Transverse colon (tissue), 4 donors: ENCODE results near the gene LRRC4C. TPM values are rescaled to one million over a fixed set of nuclear protein-coding genes. Genes with fewer than 3 reads are reported as not detected.

Experiments used
- DNase-seq: peaks from one replicate; pipeline ENCODE4 v3.0.0-alpha.2; 2019
- H3K27ac ChIP-seq, 4 donors: fragments of 200-600 bp; sonication (generic); 2 replicates each; pipeline ENCODE4 v1.5.1; 2016 to 2018; ENCODE audit warnings: inconsistent platforms in 4 of 4
- H3K27me3 ChIP-seq: fragments of 200-600 bp; sonication (generic); 2 replicates; pipeline ENCODE4 v1.5.1; 2017; ENCODE audit warnings: inconsistent platforms
- H3K36me3 ChIP-seq, 4 donors: fragments of 200-600 bp; sonication (generic); 2 replicates each; pipeline ENCODE4 v1.5.1; 2017 to 2019; ENCODE audit warnings: inconsistent platforms in 4 of 4
- H3K4me1 ChIP-seq, 4 donors: fragments of 200-600 bp; sonication (generic); 2 replicates each; pipeline ENCODE4 v1.5.1; 2017 to 2020; ENCODE audit warnings: inconsistent platforms in 4 of 4
- H3K4me3 ChIP-seq, 4 donors: fragments of 200-600 bp; sonication (generic); 1 replicate in 1 of 4; 2 replicates in 3 of 4; pipeline versions ENCODE4 v1.5.1 to v1.6.1; 2017 to 2019; ENCODE audit warnings: inconsistent platforms in 4 of 4
- H3K9me3 ChIP-seq, 2 donors: fragments of 200-600 bp; sonication (generic); 2 replicates each; pipeline ENCODE4 v1.5.1; 2017 to 2019; ENCODE audit warnings: inconsistent platforms in 2 of 2
- CTCF ChIP-seq, 5 experiments: fragments of 200-600 bp in 3 of 5; fragments of 450-650 bp in 2 of 5; sonication (generic) in 3 of 5; IDR thresholded peaks; 1 replicate in 2 of 5; 2 replicates in 3 of 5; pipeline ENCODE4 v1.5.1; 2016 to 2017; ENCODE audit warnings: antibody characterized with exemption in 5 of 5, inconsistent platforms in 3 of 5, mild to moderate bottlenecking in 2 of 5, moderate library complexity in 1 of 5
- EP300 ChIP-seq: sonication (generic); formaldehyde crosslinking; IDR thresholded peaks from one replicate; pipeline ENCODE4 v1.6.1; 2017; ENCODE audit warnings: antibody characterized with exemption, low read depth
- POLR2A ChIP-seq: fragments of 450-650 bp; IDR thresholded peaks from one replicate; pipeline ENCODE4 v1.6.1; 2016; ENCODE audit warnings: antibody characterized with exemption, mild to moderate bottlenecking, moderate library complexity
- POLR2AphosphoS5 ChIP-seq, 3 donors: sonication (generic); formaldehyde crosslinking; IDR thresholded peaks; one replicate each; pipeline ENCODE4 v1.6.1; 2016; ENCODE audit warnings: antibody characterized with exemption in 3 of 3
- WGBS, 2 donors: methylation state at CpG; one replicate each; pipeline ENCODE4 v1.1.5; 2018; ENCODE audit warnings: low coverage in 1 of 2; 5-methylcytosine and 5-hydroxymethylcytosine counted together
- in situ Hi-C, 4 donors: fragments of 200-750 bp; cut with MboI; loops; one replicate each; pipeline versions ENCODE4 v1.15.0 to v1.15.1; 2017; ENCODE audit warnings: low sequenced_read_pairs in 3 of 4, low pct_ligation_motif_present in 1 of 4, low pct_unique_long_range_greater_than_20kb in 1 of 4
- intact Hi-C: fragments of 100-400 bp; cut with DNase I; formaldehyde crosslinking; loops from one replicate; pipeline ENCODE4 v1.15.1; 2023; ENCODE audit warnings: low total_unique reads
- small RNA-seq, 4 donors: library from RNA; depleted of rRNA; stranded (forward); fragments of <200 nt; gene quantifications; one replicate each; pipeline ENCODE3, GENCODE V24; 2016
- total RNA-seq, 4 donors: library from RNA; depleted of rRNA; stranded (reverse); fragments of >200 nt; gene quantifications; one replicate each; pipeline ENCODE4 v1.1.0, GENCODE V29; 2016

LRRC4C gene
- total RNA-seq, 4 donors from 2014 or later = 0.55 to 1.9 (median 0.64) TPM; not detected in 1

GRCh38 chr11:40099426-40100161, 1359.9 kb downstream of the LRRC4C start:
- WGBS, 2 donors = 63 to 74% methylated on average over 4 to 13 of the region's 13 CpGs
- intact Hi-C loops = no loop called here

GRCh38 chr11:40095446-40095845, 1364.0 kb downstream of the LRRC4C start:
- in situ Hi-C loops (no loop called here), intact Hi-C loops (no loop called here)
- TF ChIP-seq CTCF (IDR thresholded peaks at IDR 0.05) = no peak
- TF ChIP-seq POLR2AphosphoS5 (IDR thresholded peaks at IDR 0.05) = no peak
- no peak for TF ChIP-seq POLR2A
- TF ChIP-seq EP300 = no peak
- H3K36me3 ChIP-seq = no peaks in the 10 kb centered on the region
- WGBS, 2 donors = 22 to 27% methylated on average over 1 of the region's 1 CpG
- no peaks in the 10 kb centered on the region for H3K9me3 ChIP-seq
- no peak for DNase-seq
- no peak overlapping the region for H3K4me3 ChIP-seq
- H3K27ac ChIP-seq = no peak overlapping the region
- no peaks in the 10 kb centered on the region for H3K27me3 ChIP-seq
- H3K4me1 ChIP-seq = no peaks in the 10 kb centered on the region

More at GRCh38 chr11:40099426-40100161, 1359.9 kb downstream of the LRRC4C start:
- DNase-seq = no peak
- H3K4me3 ChIP-seq = no peak overlapping the region
- no peak overlapping the region for H3K27ac ChIP-seq
- no peaks in the 10 kb centered on the region for H3K36me3 ChIP-seq
- no peaks in the 10 kb centered on the region for H3K27me3 ChIP-seq
- no peaks in the 10 kb centered on the region for H3K9me3 ChIP-seq
- in situ Hi-C loops = no loop called here
- TF ChIP-seq POLR2AphosphoS5 (IDR thresholded peaks at IDR 0.05) (no peak), CTCF (IDR thresholded peaks at IDR 0.05) (no peak), EP300 (no peak), POLR2A (no peak)
- H3K4me1 ChIP-seq = no peaks in the 10 kb centered on the region

- intact Hi-C loops = no loop called here
- DNase-seq = no peak
- Histone ChIP-seq H3K27me3 (no peaks in the 10 kb centered on the region), H3K36me3 (no peaks in the 10 kb centered on the region), H3K4me3 (no peak overlapping the region), H3K9me3 (no peaks in the 10 kb centered on the region), H3K4me1 (no peaks in the 10 kb centered on the region), H3K27ac (no peak overlapping the region)
- 61 to 75% methylated on average over 2 of the region's 2 CpGs for WGBS, 2 donors
- TF ChIP-seq EP300 = no peak
- TF ChIP-seq POLR2A = no peak
- TF ChIP-seq POLR2AphosphoS5 (IDR thresholded peaks at IDR 0.05) = no peak
- no peak for TF ChIP-seq CTCF (IDR thresholded peaks at IDR 0.05)
- in situ Hi-C loops = no loop called here
These were observed 1364.5 kb downstream of the LRRC4C start for GRCh38 chr11:40094954-40095353.

- 75 to 83% methylated on average over 5 to 7 of the region's 7 CpGs for WGBS, 2 donors
- intact Hi-C loops = no loop called here
- Histone ChIP-seq H3K4me3 (no peak overlapping the region), H3K27ac (no peak overlapping the region), H3K27me3 (no peaks in the 10 kb centered on the region), H3K36me3 (no peaks in the 10 kb centered on the region), H3K4me1 (no peaks in the 10 kb centered on the region), H3K9me3 (no peaks in the 10 kb centered on the region)
- DNase-seq = no peak
- TF ChIP-seq EP300 = no peak
- no peak for TF ChIP-seq POLR2A
- no peak for TF ChIP-seq POLR2AphosphoS5 (IDR thresholded peaks at IDR 0.05)
- TF ChIP-seq CTCF (IDR thresholded peaks at IDR 0.05) = no peak
- in situ Hi-C loops = no loop called here
These were observed 1379.0 kb downstream of the LRRC4C start for GRCh38 chr11:40080434-40080833.

Small RNA genes lying within 50 kb of the gene (small RNA-seq; reads per million reads assigned to genes)
- 0 reads per million in 4 donors for gene RF00019
- gene RNU6-365P = 0 reads per million in 4 donors
